Osteoblast (primary cell): ENCODE measurements around the gene NDUFS8. TPM values are rescaled to one million over a fixed set of nuclear protein-coding genes. Genes with fewer than 3 reads are reported as not detected.

Experiments used
- DNase-seq: peaks from one replicate; pipeline ENCODE4 v3.0.0; 2011; ENCODE audit warnings: low spot score, mixed read lengths; ENCODE audit not compliant: insufficient read length; ENCODE audit errors: missing footprints
- H2AFZ ChIP-seq: 2 replicates; pipeline ENCODE4 v1.6.0; 2011; ENCODE audit warnings: mild to moderate bottlenecking, low read length
- H3K27ac ChIP-seq: 2 replicates; pipeline ENCODE4 v1.5.1; 2011; ENCODE audit warnings: mild to moderate bottlenecking, low read depth, low read length, moderate library complexity
- H3K27me3 ChIP-seq: 2 replicates; pipeline ENCODE4 v1.6.0; 2012; ENCODE audit warnings: mild to moderate bottlenecking, control low read depth, inconsistent platforms, low read length, moderate library complexity; ENCODE audit not compliant: insufficient read depth
- H3K36me3 ChIP-seq: 2 replicates; pipeline ENCODE4 v1.5.1; 2011; ENCODE audit warnings: mild to moderate bottlenecking, low read length, control low read depth, moderate library complexity; ENCODE audit not compliant: insufficient read depth
- H3K4me1 ChIP-seq: 2 replicates; pipeline ENCODE4 v1.5.1; 2011; ENCODE audit warnings: mild to moderate bottlenecking, low read length, control low read depth, moderate library complexity; ENCODE audit not compliant: insufficient read depth
- H3K4me2 ChIP-seq: 2 replicates; pipeline ENCODE4 v1.6.0; 2011; ENCODE audit warnings: mild to moderate bottlenecking, low read length; ENCODE audit not compliant: insufficient read depth
- H3K4me3 ChIP-seq: fragments of 200-600 bp; sonication (generic); 3 replicates; pipeline ENCODE4 v1.5.1; 2012; ENCODE audit warnings: mild to moderate bottlenecking, low read length, inconsistent platforms; ENCODE audit not compliant: insufficient read depth
- H3K79me2 ChIP-seq: 2 replicates; pipeline ENCODE4 v1.6.0; 2012; ENCODE audit warnings: mild to moderate bottlenecking, low read length, control low read depth, inconsistent platforms; ENCODE audit not compliant: insufficient read depth
- H3K9me3 ChIP-seq: 2 replicates; pipeline ENCODE4 v1.5.1; 2011; ENCODE audit warnings: low read depth, low read length, control low read depth
- H4K20me1 ChIP-seq: 2 replicates; pipeline ENCODE4 v1.6.0; 2012; ENCODE audit warnings: mild to moderate bottlenecking, low read length, control low read depth; ENCODE audit not compliant: insufficient read depth
- total RNA-seq: library from RNA; depleted of rRNA; stranded (reverse); fragments of >200 nt; gene quantifications from 2 replicates; pipeline ENCODE4 v1.2.3, GENCODE V29; 2012
- TF ChIP-seq, protein P1 (sequence below): IDR thresholded peaks from 2 replicates; pipeline ENCODE4 v1.5.1; 2011; ENCODE audit warnings: mild to moderate bottlenecking, low read depth, low read length, moderate library complexity; ENCODE audit errors: extremely low read depth

The NDUFS8 gene
- total RNA-seq, 1 donor, result 73.1 TPM

DNA sequence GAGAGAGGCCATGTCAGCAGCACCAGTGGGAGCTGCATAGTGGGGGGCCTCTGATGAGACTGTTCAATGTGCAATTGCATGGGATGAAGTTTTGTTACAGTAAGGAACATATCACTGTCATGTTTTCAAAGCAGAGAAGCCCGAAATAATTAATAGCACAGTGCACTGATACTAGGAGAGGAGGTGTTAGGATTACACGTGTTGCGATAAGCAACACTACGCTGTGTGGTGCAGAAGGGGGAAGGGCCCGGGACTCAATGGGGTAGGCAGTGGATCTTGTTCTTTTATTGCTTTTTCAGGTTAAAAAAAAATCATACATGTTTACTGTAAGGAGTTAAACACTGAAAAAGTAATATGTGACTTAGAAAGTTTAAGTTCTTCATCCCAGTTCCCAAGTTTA is 37.5 kb downstream of the NDUFS8 start:
- no peaks in the 10 kb centered on the region for H3K9me3 ChIP-seq
- TF ChIP-seq, protein P1, sequence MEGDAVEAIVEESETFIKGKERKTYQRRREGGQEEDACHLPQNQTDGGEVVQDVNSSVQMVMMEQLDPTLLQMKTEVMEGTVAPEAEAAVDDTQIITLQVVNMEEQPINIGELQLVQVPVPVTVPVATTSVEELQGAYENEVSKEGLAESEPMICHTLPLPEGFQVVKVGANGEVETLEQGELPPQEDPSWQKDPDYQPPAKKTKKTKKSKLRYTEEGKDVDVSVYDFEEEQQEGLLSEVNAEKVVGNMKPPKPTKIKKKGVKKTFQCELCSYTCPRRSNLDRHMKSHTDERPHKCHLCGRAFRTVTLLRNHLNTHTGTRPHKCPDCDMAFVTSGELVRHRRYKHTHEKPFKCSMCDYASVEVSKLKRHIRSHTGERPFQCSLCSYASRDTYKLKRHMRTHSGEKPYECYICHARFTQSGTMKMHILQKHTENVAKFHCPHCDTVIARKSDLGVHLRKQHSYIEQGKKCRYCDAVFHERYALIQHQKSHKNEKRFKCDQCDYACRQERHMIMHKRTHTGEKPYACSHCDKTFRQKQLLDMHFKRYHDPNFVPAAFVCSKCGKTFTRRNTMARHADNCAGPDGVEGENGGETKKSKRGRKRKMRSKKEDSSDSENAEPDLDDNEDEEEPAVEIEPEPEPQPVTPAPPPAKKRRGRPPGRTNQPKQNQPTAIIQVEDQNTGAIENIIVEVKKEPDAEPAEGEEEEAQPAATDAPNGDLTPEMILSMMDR, result no peak
- H3K27me3 ChIP-seq, result no peaks in the 10 kb centered on the region
- H3K4me2 ChIP-seq, result no peak overlapping the region
- DNase-seq, result no peak
- H4K20me1 ChIP-seq, result no peaks in the 10 kb centered on the region
- peaks cover 37% of the 10 kb centered on the region for H3K36me3 ChIP-seq
- H3K4me3 ChIP-seq, result no peak overlapping the region
- H3K27ac ChIP-seq, result no peak overlapping the region
- no peak overlapping the region for H2AFZ ChIP-seq
- no peaks in the 10 kb centered on the region for H3K4me1 ChIP-seq
- no peaks in the 10 kb centered on the region for H3K79me2 ChIP-seq

DNA sequence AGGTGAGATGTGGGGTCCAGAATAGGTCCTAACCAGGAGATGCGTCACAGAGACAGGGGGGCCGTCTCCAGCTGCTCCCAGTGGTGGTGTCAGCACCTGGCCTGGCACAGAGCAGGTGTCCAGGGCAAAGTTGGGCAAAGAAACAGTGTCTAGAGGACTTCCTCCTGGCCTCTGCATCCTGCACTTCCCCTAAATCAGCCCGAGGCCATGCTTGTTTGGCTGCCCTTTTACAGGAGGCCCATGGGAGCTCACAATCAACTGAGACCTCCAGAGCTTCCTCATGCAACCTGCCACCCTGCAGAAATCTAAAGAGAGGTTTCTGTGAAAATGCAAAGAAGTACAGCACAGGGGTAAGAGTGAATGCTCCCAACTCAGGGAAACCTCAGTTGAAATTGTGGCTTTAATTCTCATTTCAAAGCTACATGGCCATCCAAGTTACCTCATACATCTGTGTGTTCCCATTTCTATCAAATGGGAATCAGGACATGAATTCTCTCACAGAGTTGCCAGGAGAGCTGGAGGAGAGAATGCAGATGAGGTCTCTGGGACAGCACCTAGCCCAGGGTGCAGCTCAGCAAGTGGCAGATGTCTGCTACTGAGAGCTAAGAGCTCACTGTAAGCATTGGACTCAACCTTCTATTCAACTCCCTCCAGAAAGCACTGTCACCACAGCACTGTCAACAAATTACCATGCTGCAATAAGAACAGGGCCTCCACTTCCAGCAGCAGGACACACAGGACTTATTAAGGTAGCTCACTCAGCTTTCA is 41.0 kb downstream of the NDUFS8 start:
- no peak overlapping the region for H3K4me2 ChIP-seq
- DNase-seq, result no peak
- no peaks in the 10 kb centered on the region for H3K9me3 ChIP-seq
- H4K20me1 ChIP-seq, result no peaks in the 10 kb centered on the region
- no peak overlapping the region for H3K27ac ChIP-seq
- no peaks in the 10 kb centered on the region for H3K27me3 ChIP-seq
- no peak overlapping the region for H2AFZ ChIP-seq
- no peaks in the 10 kb centered on the region for H3K4me1 ChIP-seq
- H3K36me3 ChIP-seq, result peaks cover 27% of the 10 kb centered on the region
- H3K79me2 ChIP-seq, result no peaks in the 10 kb centered on the region
- TF ChIP-seq, protein P1, result no peak
- H3K4me3 ChIP-seq, result no peak overlapping the region

- no peaks in the 10 kb centered on the region for H3K27me3 ChIP-seq
- TF ChIP-seq, protein P1, result no peak
- peaks cover 18% of the 10 kb centered on the region for H3K36me3 ChIP-seq
These were observed 44.3 kb downstream of the NDUFS8 start for GRCh38 chr11:68074584-68075352.

More at GRCh38 chr11:68074584-68075352, 44.3 kb downstream of the NDUFS8 start:
- H3K9me3 ChIP-seq, result no peaks in the 10 kb centered on the region
- H4K20me1 ChIP-seq, result no peaks in the 10 kb centered on the region
- H3K4me1 ChIP-seq, result no peaks in the 10 kb centered on the region
- no peaks in the 10 kb centered on the region for H3K79me2 ChIP-seq
- no peak for DNase-seq
- H3K4me2 ChIP-seq, result no peak overlapping the region
- no peak overlapping the region for H3K4me3 ChIP-seq
- H2AFZ ChIP-seq, result no peak overlapping the region
- H3K27ac ChIP-seq, result no peak overlapping the region
